Stromal cell of bone marrow (primary cell): ENCODE data around the gene HBG1.
A peak's percentile ranks its signal among the peaks of the same experiment; 100 is the strongest.

ENCODE experiments used
- DNase-seq: peaks from one replicate; pipeline ENCODE4 v3.0.0-alpha.2; 2012; ENCODE audit warnings: low read depth

HBG1 gene

GRCh38 chr11:5226732-5227310, 22.8 kb downstream of the HBG1 start, which contains the start of gene HBB:
TSS of gene HBB (minus strand) at chr11:5227071. CDS start at chr11:5227021, 50 bp downstream.
- DNase-seq, result no peak

GRCh38 chr11:5225480-5225871, 24.2 kb downstream of the HBG1 start:
- DNase-seq, result no peak

- DNase-seq, result no peak
These were observed 24.8 kb downstream of the HBG1 start for GRCh38 chr11:5224538-5225479.

- DNase-seq, result no peak
These were observed 26.0 kb downstream of the HBG1 start for GRCh38 chr11:5223686-5224085.

- DNase-seq, result no peak
These were observed 26.5 kb downstream of the HBG1 start for GRCh38 chr11:5223146-5223545.

GRCh38 chr11:5210376-5210885, 39.2 kb downstream of the HBG1 start:
- no peak for DNase-seq

- DNase-seq, result peak; percentile 58
These were observed 44.9 kb downstream of the HBG1 start for GRCh38 chr11:5204787-5205186.

GRCh38 chr11:5203366-5203765, 46.3 kb downstream of the HBG1 start:
- no peak for DNase-seq

GRCh38 chr11:5200582-5200981, 49.1 kb downstream of the HBG1 start, which contains the start of gene OR51V1:
TSS of gene OR51V1 (minus strand) at chr11:5200682. CDS start at chr11:5200682, 0 bp downstream.
- DNase-seq, result no peak

GRCh38 chr11:5198285-5198684, 51.4 kb downstream of the HBG1 start:
- DNase-seq, result no peak
